NCI-H2171 (cell line): ENCODE results near the gene SLC25A1.
"Not testable (repeated sequence)": the region's sequence is repeated elsewhere in the genome, so short reads cannot be mapped to it uniquely, and the experiment has no call there.

Source experiments
- DNase-seq: peaks from one replicate; lab custom pipeline; 2025; lab: John Stamatoyannopoulos, UW

Gene SLC25A1

GRCh38 chr22:19166421-19166820 is 12.1 kb downstream of the SLC25A1 start:
- no peak for DNase-seq

- no peak for DNase-seq
Observed at GRCh38 chr22:19164425-19164824, 14.1 kb downstream of the SLC25A1 start.

- DNase-seq, result not testable (repeated sequence)
Observed at GRCh38 chr22:19158649-19159048, 19.9 kb downstream of the SLC25A1 start.

- DNase-seq, result not testable (repeated sequence)
Observed at GRCh38 chr22:19156109-19156508, 22.4 kb downstream of the SLC25A1 start.

GRCh38 chr22:19152942-19153883 is 25.3 kb downstream of the SLC25A1 start:
- DNase-seq, result no peak

GRCh38 chr22:19151329-19152191 is 27.0 kb downstream of the SLC25A1 start:
- DNase-seq, result no peak

- no peak for DNase-seq
Observed at GRCh38 chr22:19150482-19151328, 27.8 kb downstream of the SLC25A1 start.

GRCh38 chr22:19149991-19150390 is 28.5 kb downstream of the SLC25A1 start, which contains the start of gene GSC2:
GSC2 (minus strand) TSS chr22:19150292; CDS start chr22:19150283, 9 bp downstream.
- no peak for DNase-seq

GRCh38 chr22:19149047-19149883 is 29.3 kb downstream of the SLC25A1 start:
- peak; percentile 10 for DNase-seq

GRCh38 chr22:19148417-19149046 is 30.0 kb downstream of the SLC25A1 start:
- DNase-seq, result no peak

- DNase-seq, result no peak
Observed at GRCh38 chr22:19147195-19147780, 31.2 kb downstream of the SLC25A1 start.

GRCh38 chr22:19146215-19146968 is 32.1 kb downstream of the SLC25A1 start:
- no peak for DNase-seq

- no peak for DNase-seq
Observed at GRCh38 chr22:19143967-19144400, 34.6 kb downstream of the SLC25A1 start.

GRCh38 chr22:19143212-19143611 is 35.3 kb downstream of the SLC25A1 start:
- no peak for DNase-seq

GRCh38 chr22:19142394-19142793 is 36.1 kb downstream of the SLC25A1 start:
- no peak for DNase-seq

- DNase-seq, result no peak
Observed at GRCh38 chr22:19139974-19140373, 38.6 kb downstream of the SLC25A1 start.

GRCh38 chr22:19139001-19139356 is 39.6 kb downstream of the SLC25A1 start:
- peak; percentile 54 for DNase-seq

GRCh38 chr22:19138217-19139000 is 40.1 kb downstream of the SLC25A1 start:
- DNase-seq, result no peak
